T1000 (cell line): ENCODE results near the gene CDON.
"Not testable (repeated sequence)": the region's sequence is repeated elsewhere in the genome, so short reads cannot be mapped to it uniquely, and the experiment has no call there.

Experiments used
- DNase-seq: peaks from one replicate; lab custom pipeline; 2025; ENCODE audit warnings: mixed read lengths; lab: John Stamatoyannopoulos, UW

Gene CDON

DNA sequence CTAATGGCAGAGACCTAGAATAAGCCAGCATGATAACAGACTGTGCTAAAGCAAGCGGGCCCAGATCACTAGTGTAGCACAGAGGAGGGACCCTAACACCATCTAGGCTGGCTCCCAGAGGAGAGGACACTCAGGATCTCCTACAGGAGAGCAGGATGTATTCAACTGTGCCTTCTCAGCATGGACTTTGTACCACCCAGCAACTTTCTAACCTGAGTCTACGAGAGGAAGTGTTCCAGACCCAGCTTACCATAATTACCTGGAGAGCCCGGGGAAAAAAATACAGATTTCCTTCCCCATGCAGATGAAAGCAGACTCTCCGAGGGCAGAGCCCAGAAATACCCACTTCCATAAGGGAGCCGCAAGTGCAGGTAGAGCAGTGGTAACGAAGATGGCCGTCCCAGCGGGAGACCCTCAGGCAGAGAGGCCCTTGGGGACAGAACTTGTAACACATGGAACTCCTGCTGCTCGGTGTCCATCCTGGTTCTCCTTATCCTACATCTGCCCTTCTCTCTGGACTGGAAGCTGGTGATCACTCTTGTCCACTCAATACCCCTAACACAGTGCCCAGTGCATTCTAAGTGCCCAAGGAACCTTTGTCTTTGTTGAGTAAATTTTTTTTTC is 138.2 kb downstream of the CDON start:
- no peak for DNase-seq

- no peak for DNase-seq
Measured at GRCh38 chr11:125923633-125924032, 139.0 kb downstream of the CDON start.

- DNase-seq = no peak
Measured at GRCh38 chr11:125923012-125923579, 139.6 kb downstream of the CDON start.

GRCh38 chr11:125922156-125922555 is 140.5 kb downstream of the CDON start:
- no peak for DNase-seq

DNA sequence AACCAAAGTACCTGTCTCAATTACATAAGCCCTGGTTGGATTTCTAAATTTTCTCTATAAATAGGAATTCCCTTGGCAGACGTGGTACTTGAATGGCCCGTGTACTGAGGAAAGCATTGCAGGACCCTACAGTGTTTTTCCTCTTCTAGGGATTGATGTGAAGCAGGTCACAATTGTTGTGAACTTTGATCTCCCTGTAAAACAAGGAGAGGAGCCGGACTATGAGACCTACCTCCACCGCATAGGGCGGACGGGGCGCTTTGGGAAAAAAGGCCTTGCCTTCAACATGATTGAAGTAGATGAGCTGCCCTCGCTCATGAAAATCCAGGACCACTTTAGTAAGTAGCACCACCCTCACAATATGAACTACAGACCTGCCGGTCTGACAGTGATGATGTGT is 141.6 kb downstream of the CDON start:
- DNase-seq = no peak

GRCh38 chr11:125918140-125918840 is 144.4 kb downstream of the CDON start:
- DNase-seq = no peak

GRCh38 chr11:125916683-125917347 is 145.9 kb downstream of the CDON start:
- no peak for DNase-seq

GRCh38 chr11:125914601-125915000 is 148.1 kb downstream of the CDON start:
- DNase-seq = not testable (repeated sequence)

DNA sequence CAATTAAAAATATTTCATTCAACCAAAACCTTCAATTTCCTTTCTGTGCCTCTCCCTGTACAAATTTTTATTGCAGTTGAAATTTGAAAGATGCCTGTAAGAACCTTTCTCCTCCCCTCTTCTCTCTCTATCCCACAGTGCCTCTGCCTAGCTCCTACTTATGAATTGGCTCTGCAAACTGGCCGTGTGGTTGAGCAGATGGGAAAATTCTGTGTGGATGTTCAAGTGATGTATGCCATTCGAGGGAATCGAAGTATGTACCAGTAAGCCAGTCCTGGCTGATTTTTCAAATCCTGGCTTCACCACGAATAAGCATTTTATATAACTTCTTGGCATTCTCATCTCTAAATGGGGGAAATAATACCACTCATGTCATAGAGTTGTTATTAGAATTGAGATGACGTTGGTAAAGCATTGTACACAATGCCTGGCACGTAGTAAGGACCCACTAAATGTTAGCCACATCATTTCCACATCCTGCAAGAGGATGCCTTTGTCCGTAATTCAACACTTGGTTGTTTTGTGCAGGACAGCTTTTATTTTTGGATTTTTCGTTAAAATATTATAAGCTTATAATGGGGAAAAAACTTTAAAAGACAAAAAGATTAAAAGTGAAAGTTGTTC is 152.3 kb downstream of the CDON start:
- DNase-seq = no peak
